Kidney (tissue), 14 donors: ENCODE measurements around the gene CRTC3. TPM values are rescaled to one million over a fixed set of nuclear protein-coding genes. Genes with fewer than 3 reads are reported as not detected.
"Not testable (repeated sequence)": the region's sequence is repeated elsewhere in the genome, so short reads cannot be mapped to it uniquely, and the experiment has no call there.

Experiments used
- DNase-seq, 5 donors: peaks; one replicate each; pipeline ENCODE4 v3.0.0-alpha.2; 2013 to 2020
- FAIRE-seq: peaks from 2 replicates; lab custom pipeline; 2012; peaks lifted over from hg19 to GRCh38; lab: Jason Lieb, UNC
- H3K27ac ChIP-seq, 2 donors: one replicate each; pipeline ENCODE4 v1.7.0; 2013; ENCODE audit warnings: low read depth in 2 of 2, low read length in 2 of 2, inconsistent platforms in 1 of 2
- H3K27me3 ChIP-seq: one replicate; pipeline ENCODE4 v1.7.1; 2013; ENCODE audit warnings: low read length, inconsistent platforms; ENCODE audit not compliant: control insufficient read depth, insufficient read depth
- H3K36me3 ChIP-seq, 3 donors: one replicate each; pipeline versions ENCODE4 v1.7.0 to v1.7.1; 2013; ENCODE audit warnings: low read length in 3 of 3, control low read depth in 1 of 3, inconsistent platforms in 1 of 3; ENCODE audit not compliant: insufficient read depth in 3 of 3, control insufficient read depth in 2 of 3
- H3K4me1 ChIP-seq, 3 donors: one replicate each; pipeline versions ENCODE4 v1.7.0 to v1.7.1; 2013; ENCODE audit warnings: low read length in 3 of 3, inconsistent platforms in 1 of 3, low read depth in 1 of 3; ENCODE audit not compliant: control insufficient read depth in 2 of 3, insufficient read depth in 2 of 3
- H3K4me3 ChIP-seq, 3 donors: one replicate each; pipeline versions ENCODE4 v1.7.0 to v1.8.1; 2013; ENCODE audit warnings: low read length in 3 of 3, control low read depth in 1 of 3, inconsistent platforms in 1 of 3
- H3K9ac ChIP-seq, 3 donors: one replicate each; pipeline versions ENCODE4 v1.7.0 to v1.7.1; 2013; ENCODE audit warnings: low read length in 3 of 3, control low read depth in 1 of 3, inconsistent platforms in 1 of 3
- H3K9me3 ChIP-seq, 3 donors: one replicate each; pipeline versions ENCODE4 v1.7.0 to v1.7.1; 2013; ENCODE audit warnings: low read length in 3 of 3, control low read depth in 1 of 3, inconsistent platforms in 1 of 3; ENCODE audit not compliant: control insufficient read depth in 2 of 3, insufficient read depth in 1 of 3
- intact Hi-C: fragments of 100-400 bp; cut with DNase I; formaldehyde crosslinking; loops from one replicate; pipeline ENCODE4 v1.11.1; 2022
- polyA plus RNA-seq: library from polyadenylated mRNA; stranded (reverse); fragments of 350-450 nt; fragmentation: Illumina TruSeq; extraction: RNeasy Lipid Tissue Mini Kit (QIAGEN cat#74804); gene quantifications from one replicate; pipeline ENCODE4 v1.2.3, GENCODE V29; 2014; ENCODE audit warnings: low read depth, low replicate concordance; ENCODE audit not compliant: insufficient read depth
- total RNA-seq: library from RNA; stranded (reverse); fragmentation: NEBNext Ultra II Directional; extraction: Animal tissue kit (Norgen Biotek cat#: 25700); gene quantifications from one replicate; pipeline ENCODE4 v1.2.1, GENCODE V29; 2021
- TF ChIP-seq, protein P1 (sequence below): IDR thresholded peaks from 3 replicates; pipeline ENCODE4 v1.5.1; 2012; ENCODE audit warnings: mild to moderate bottlenecking, moderate library complexity, borderline replicate concordance; ENCODE audit not compliant: insufficient read depth; ENCODE audit errors: extremely low read depth
- donor health status: control.
- donor health status: control.
- donor health status: control.
- donor health status: control.
- donor health status: control.
- donor health status: DM: yes; HTN: yes; CAD: no.
- donor health status: Normal renal cell carcinoma (clear cell type).

CRTC3 gene
- total and polyA plus RNA-seq, 2 donors from 2014 or later: 9.2 to 49.0 TPM

DNA sequence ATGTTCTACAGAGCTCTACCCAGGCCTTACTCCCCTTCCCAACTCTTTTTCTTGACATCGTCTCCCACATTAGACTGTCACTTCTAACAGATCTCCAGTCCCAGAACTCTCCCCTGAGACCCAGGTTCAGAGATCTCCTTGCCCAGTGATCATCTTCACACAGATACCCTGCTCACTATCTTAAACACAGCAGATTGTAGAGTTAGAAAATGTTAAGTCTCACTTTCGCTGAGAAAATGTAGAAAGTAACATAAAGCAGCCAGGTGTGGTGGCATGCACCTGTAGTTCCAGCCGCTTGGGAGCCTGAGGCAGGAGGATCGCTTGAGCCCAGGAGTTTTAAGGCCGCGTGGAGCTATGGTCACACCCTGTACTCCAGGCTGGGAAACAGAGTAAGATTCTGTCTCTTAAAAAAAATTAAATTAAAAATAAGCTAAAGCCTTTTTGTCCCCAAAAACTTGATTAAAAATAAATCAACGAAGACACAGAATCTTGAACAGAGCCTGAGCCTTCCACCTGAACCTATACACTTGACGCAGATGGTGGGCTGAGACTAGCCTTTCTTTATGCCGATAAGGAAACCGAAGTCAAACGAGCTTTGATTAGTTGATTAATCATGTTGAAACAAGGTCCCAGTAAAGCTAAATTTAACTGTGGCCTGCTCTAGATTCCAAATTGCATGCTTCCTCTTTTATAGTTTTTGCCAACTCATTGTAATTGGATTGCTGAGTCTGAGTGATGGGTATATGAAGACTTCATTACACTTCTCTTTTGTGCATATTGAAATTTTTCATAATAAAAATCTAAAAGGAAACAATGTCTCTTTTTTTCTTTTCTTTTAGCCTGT is 156.1 kb downstream of the CRTC3 start:
- H3K4me1 ChIP-seq: no peaks in the 10 kb centered on the region
- FAIRE-seq (no peak), DNase-seq (no peak)
- intact Hi-C loops: no loop called here
- TF ChIP-seq, protein P1, sequence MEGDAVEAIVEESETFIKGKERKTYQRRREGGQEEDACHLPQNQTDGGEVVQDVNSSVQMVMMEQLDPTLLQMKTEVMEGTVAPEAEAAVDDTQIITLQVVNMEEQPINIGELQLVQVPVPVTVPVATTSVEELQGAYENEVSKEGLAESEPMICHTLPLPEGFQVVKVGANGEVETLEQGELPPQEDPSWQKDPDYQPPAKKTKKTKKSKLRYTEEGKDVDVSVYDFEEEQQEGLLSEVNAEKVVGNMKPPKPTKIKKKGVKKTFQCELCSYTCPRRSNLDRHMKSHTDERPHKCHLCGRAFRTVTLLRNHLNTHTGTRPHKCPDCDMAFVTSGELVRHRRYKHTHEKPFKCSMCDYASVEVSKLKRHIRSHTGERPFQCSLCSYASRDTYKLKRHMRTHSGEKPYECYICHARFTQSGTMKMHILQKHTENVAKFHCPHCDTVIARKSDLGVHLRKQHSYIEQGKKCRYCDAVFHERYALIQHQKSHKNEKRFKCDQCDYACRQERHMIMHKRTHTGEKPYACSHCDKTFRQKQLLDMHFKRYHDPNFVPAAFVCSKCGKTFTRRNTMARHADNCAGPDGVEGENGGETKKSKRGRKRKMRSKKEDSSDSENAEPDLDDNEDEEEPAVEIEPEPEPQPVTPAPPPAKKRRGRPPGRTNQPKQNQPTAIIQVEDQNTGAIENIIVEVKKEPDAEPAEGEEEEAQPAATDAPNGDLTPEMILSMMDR: no peak
- H3K27me3 ChIP-seq: no peaks in the 10 kb centered on the region
- no peak overlapping the region for H3K4me3 ChIP-seq
- H3K9ac ChIP-seq: no peak overlapping the region
- no peaks in the 10 kb centered on the region for H3K9me3 ChIP-seq
- H3K36me3 ChIP-seq: no peaks in the 10 kb centered on the region
- H3K27ac ChIP-seq: no peak overlapping the region

DNA sequence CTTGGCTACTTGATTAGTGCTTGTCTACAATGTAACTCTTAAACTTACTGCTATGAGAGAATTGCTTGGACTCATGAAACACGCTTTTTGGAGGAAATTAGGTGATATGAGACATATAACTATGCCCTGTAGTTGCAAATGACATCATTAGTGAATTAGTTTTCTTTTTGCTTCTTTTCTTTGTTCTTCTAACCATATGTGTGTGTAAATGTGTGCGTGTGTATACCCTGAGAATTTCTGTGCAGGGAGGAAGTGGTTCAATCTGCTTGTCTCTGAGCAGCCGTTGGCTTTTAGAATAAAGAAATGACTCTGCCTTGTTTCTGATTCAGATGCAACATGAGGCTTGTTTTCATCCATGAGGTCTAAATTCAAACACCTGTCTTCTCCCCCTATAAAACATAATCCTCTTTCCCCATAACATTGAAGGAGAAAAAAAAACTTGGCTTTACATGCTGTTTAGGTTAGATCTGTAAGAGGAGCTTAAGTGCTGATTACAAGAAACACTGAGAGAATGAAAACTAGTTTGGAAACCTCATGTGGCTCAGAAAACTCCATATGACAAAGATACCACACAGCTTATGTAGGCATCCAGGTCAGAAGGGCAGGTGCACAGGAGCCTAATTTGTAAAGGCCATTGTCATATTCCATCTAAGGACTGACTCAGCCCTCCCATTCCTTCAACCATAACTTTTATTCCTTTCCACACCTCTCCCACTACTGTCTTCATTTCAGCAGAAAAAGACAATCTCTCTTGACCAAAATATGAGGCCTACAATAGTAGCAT is 156.9 kb downstream of the CRTC3 start:
- no peaks in the 10 kb centered on the region for H3K9me3 ChIP-seq
- no peak overlapping the region for H3K9ac ChIP-seq
- intact Hi-C loops: no loop called here
- no peaks in the 10 kb centered on the region for H3K36me3 ChIP-seq
- no peak overlapping the region for H3K4me3 ChIP-seq
- no peak for DNase-seq
- TF ChIP-seq, protein P1: no peak
- H3K27ac ChIP-seq: no peak overlapping the region
- no peak for FAIRE-seq
- H3K27me3 ChIP-seq: no peaks in the 10 kb centered on the region
- no peaks in the 10 kb centered on the region for H3K4me1 ChIP-seq

DNA sequence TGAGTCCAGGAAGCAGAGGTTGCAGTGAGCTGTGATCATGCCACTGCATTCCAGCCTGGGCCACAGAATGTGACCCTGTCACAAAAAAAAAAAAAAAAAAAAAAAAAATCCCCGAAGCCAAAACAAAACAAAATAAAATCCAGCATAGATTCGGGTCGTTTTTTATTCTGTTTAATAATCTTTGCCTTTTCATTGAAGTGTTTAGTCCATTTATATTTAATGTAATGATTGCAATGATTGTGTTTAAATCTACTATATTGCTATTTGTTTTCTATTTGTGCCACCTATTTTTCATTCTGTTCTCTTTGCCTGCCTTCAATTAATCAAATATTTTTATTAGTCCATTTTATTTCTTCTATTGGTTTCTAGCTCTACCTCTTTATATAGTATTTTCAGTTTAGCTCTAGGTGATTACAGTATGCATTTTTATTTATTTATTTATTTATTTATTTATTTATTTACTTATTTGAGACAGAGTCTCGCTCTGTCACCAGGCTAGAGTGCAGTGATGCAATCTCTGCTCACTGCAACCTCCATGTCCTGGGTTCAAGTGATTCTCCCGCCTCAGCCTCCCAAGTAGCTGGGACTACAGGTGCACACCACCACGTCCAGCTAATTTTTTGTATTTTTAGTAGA is 159.7 kb downstream of the CRTC3 start:
- not testable (repeated sequence) for DNase-seq, FAIRE-seq

DNA sequence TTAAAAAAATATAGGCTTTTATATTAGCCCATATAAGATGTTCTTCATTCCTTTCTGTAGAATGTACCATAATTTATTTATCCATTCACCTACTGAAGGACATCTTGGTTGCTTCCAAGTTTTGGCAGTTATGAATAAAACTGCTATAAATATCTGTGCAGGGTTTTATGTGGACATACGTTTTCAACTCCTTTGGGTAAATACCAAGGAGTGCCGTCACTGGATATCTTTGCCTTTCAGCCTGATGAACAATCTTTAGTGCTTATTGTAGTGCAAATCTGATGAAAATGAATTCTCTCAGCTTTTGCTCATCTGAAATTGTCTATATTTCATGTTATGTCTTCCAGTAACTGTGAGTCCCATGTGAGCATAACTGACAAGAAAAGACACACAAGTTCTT is 160.9 kb downstream of the CRTC3 start:
- Histone ChIP-seq H3K9ac (no peak overlapping the region), H3K36me3 (no peaks in the 10 kb centered on the region), H3K27ac (no peak overlapping the region), H3K9me3 (no peaks in the 10 kb centered on the region), H3K4me3 (no peak overlapping the region), H3K27me3 (no peaks in the 10 kb centered on the region), H3K4me1 (no peaks in the 10 kb centered on the region)
- TF ChIP-seq, protein P1: no peak
- DNase-seq (no peak), FAIRE-seq (no peak)
- intact Hi-C loops: no loop called here

More for the DNA sequence above, 159.7 kb downstream of the CRTC3 start:
- H3K36me3 ChIP-seq, H3K27ac ChIP-seq, H3K4me1 ChIP-seq, intact Hi-C loops, H3K27me3 ChIP-seq, H3K9ac ChIP-seq, H3K9me3 ChIP-seq, H3K4me3 ChIP-seq: not testable (repeated sequence)
